ENCODE measurements around the gene HOXD10.

Gene HOXD10

DNA sequence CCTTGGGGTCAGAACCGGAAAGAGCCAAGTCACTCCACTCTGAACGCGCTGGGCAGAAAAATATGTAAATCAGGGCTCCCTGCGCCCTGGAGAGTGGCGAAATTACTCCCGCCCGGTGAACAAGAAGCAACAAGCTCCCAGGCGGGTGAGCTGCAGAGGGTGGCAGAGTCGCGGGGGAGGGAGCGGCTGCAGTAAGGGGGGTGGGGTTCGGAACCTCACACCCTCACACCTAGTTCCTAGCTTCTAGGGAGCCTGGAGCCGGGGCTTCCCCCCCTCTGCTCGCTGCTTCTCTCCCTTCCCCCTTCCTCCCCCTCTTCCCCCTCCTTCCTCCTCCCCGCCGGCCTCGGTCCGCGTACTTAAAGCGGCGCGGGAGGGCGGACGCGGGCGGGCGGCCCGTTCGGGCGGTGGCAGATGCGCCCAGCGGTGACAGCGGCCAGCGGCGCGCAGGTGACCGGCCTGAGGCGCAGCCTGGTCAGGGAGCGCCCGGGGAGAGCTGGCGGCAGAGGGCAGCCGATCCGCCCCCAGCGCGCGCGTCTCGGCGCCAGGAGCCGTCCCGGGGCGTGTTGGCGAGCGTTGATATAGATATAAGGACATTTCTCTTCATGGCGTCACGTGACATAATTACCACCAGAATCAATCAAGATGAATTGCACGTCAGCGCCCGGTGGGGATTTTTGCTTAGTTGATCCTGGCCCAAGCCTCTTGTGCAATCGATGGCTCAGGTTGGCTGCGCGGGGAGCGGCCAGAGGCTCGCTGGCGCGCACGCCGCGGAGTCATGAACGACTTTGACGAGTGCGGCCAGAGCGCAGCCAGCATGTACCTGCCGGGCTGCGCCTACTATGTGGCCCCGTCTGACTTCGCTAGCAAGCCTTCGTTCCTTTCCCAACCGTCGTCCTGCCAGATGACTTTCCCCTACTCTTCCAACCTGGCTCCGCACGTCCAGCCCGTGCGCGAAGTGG is 9.7 kb upstream of the HOXD10 start, which contains the start of gene HOXD11:
HOXD11 (plus strand) TSS at position 700 of the 959 bp plus-strand sequence; CDS start at position 776, 76 bp downstream.
- in situ Hi-C loops (cut with MboI; ENCODE audit: low pct_unique_long_range_greater_than_20kb, low sequenced_read_pairs, unreplicated experiment): loop anchor here (25.0 kb wide), 1 partner anchor 745 kb away; no protein-coding TSS in a partner anchor
- TF ChIP-seq, protein P1, sequence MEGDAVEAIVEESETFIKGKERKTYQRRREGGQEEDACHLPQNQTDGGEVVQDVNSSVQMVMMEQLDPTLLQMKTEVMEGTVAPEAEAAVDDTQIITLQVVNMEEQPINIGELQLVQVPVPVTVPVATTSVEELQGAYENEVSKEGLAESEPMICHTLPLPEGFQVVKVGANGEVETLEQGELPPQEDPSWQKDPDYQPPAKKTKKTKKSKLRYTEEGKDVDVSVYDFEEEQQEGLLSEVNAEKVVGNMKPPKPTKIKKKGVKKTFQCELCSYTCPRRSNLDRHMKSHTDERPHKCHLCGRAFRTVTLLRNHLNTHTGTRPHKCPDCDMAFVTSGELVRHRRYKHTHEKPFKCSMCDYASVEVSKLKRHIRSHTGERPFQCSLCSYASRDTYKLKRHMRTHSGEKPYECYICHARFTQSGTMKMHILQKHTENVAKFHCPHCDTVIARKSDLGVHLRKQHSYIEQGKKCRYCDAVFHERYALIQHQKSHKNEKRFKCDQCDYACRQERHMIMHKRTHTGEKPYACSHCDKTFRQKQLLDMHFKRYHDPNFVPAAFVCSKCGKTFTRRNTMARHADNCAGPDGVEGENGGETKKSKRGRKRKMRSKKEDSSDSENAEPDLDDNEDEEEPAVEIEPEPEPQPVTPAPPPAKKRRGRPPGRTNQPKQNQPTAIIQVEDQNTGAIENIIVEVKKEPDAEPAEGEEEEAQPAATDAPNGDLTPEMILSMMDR (IDR thresholded peaks at IDR 0.05; ENCODE audit: extremely low read depth, insufficient read depth, missing control alignments): no peak
- DNase-seq (ENCODE audit: low spot score): no peak

DNA sequence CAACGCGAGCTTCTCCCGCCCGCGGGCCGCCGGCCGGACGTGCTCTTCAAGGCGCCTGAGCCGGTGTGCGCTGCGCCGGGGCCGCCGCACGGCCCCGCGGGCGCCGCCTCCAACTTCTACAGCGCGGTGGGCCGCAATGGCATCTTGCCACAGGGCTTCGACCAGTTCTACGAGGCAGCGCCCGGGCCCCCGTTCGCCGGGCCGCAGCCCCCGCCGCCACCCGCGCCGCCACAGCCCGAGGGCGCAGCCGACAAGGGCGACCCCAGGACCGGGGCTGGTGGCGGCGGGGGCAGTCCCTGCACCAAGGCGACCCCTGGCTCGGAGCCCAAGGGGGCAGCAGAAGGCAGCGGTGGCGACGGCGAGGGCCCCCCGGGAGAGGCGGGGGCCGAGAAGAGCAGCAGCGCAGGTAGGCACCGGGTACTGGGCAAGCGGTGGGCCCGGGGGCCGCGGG is 8.8 kb upstream of the HOXD10 start:
- no peak for DNase-seq (ENCODE audit: low spot score)
- in situ Hi-C loops (cut with MboI; ENCODE audit: low pct_unique_long_range_greater_than_20kb, low sequenced_read_pairs, unreplicated experiment): loop anchor here (25.0 kb wide), 1 partner anchor 745 kb away; no protein-coding TSS in a partner anchor
- TF ChIP-seq, protein P1 (IDR thresholded peaks at IDR 0.05; ENCODE audit: extremely low read depth, insufficient read depth, missing control alignments): no peak

DNA sequence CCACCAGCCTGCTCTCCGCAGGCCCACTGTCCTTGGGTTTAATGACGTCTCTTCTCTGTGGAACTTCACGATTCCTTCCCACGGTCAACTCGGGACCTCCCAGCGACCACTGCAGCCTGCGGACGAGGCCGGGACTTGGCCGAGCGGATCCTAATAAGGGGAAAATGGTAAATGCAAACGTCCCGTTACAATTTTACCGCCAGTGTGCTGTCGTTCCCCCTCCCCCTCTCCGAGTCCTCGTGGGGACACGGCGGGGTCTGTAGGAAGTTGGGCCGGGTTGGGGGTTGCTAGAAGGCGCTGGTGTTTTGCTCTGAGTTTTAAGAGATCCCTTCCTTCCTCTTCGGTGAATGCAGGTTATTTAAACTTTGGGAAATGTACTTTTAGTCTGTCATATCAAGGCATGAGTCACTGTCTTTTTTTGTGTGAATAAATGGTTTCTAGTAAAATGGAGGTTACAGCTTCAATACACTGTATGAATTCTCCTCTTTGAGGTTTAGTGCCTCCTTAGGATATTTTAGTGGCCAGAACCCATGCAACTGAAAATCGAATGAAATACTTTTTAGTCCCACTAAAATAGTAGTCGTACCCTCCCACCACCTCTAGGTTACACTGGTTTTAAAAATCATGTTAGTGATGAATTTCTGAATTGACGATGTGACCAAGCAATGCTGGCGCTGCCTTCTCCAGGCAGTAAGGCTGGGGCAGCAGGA is 7.2 kb upstream of the HOXD10 start:
- DNase-seq (ENCODE audit: low spot score): no peak
- in situ Hi-C loops (cut with MboI; ENCODE audit: low pct_unique_long_range_greater_than_20kb, low sequenced_read_pairs, unreplicated experiment): loop anchor here (25.0 kb wide), 1 partner anchor 747 kb away; no protein-coding TSS in a partner anchor
- TF ChIP-seq, protein P1 (IDR thresholded peaks at IDR 0.05; ENCODE audit: extremely low read depth, insufficient read depth, missing control alignments): no peak

DNA sequence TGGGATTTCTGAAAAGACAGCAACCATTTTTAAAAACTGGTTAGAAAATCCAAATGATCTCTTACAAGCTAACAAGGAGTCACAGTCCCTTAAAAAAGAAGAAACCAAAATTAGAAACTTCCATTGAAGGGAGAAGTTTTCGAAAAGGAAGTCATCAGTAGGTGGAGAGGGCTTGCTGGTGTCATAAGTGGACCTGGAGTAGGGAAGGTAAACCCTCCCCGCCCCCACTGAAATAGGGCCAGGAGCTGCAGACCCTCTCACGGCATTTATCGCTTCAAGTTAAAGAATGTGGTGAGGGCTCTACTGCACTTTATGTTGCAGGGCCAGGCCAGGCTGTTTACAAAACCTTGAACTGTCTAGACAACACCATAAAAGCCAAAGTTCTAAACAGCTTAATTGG is 6.6 kb upstream of the HOXD10 start:
- no peak for DNase-seq (ENCODE audit: low spot score)
- in situ Hi-C loops (cut with MboI; ENCODE audit: low pct_unique_long_range_greater_than_20kb, low sequenced_read_pairs, unreplicated experiment): loop anchor here (25.0 kb wide), 1 partner anchor 748 kb away; no protein-coding TSS in a partner anchor
- TF ChIP-seq, protein P1 (IDR thresholded peaks at IDR 0.05; ENCODE audit: extremely low read depth, insufficient read depth, missing control alignments): no peak

DNA sequence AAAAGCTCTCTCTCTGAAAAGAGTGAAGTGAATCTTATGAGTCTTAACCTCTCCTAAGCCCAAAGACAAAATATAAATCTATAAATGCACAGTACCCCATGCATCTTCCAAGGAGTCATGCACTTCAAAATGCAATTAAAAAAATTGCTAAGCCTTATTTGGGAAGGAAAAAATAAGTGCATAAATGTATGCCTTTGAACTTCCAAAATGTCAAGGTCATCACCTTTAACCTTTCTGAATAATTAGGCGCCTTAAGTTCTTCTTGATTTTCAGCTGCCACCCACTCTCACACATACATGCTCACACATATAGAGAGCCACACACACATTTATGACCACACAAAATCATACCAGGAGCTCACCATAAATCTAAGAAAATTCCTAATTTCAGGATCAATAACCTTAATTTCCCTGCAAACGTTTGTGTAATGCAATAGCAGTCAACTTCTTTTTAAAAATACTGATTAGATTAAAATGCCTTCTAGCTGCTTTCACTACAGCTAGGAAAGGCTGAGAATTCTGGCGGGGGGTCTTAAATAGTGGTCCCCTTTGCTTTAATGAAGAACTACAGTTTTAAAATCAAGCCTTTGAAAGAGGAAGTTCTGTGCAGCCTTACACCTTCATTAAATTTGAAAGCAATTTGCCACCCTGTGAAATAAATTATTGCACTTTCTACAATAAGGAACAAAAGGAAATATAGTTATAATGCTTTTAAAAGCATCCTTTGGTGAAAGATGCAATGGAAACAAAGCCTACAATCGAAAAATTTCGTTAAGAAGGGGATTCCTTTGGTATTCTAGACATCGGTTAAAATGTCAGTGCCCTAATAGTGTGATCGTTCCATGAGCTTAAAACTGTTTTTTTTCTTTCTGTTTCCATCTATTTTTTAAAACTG is 5.9 kb upstream of the HOXD10 start:
- no peak for DNase-seq (ENCODE audit: low spot score)
- TF ChIP-seq, protein P1 (IDR thresholded peaks at IDR 0.05; ENCODE audit: extremely low read depth, insufficient read depth, missing control alignments): no peak
- in situ Hi-C loops (cut with MboI; ENCODE audit: low pct_unique_long_range_greater_than_20kb, low sequenced_read_pairs, unreplicated experiment): loop anchor here (25.0 kb wide), 1 partner anchor 748 kb away; no protein-coding TSS in a partner anchor

Data from GM13977 (cell line).